HL-60 (cell line): Measurements from ENCODE around the gene UCP3.

Experiments used
- DNase-seq, 2 experiments: peaks; one replicate each; pipeline ENCODE4 v3.0.0-alpha.2; 2010 to 2020; ENCODE audit warnings: low read depth in 1 of 2, low spot score in 1 of 2
- H3K27ac ChIP-seq: fragments of 250-450 bp; sonication (Bioruptor Pico); replicated peaks from 2 replicates; pipeline ENCODE4 v1.5.1; 2020; ENCODE audit warnings: mild to moderate bottlenecking, moderate library complexity
- H3K27me3 ChIP-seq: fragments of 250-450 bp; sonication (Bioruptor Pico); 2 replicates; pipeline ENCODE4 v1.5.1; 2021; ENCODE audit warnings: mild to moderate bottlenecking, moderate library complexity; ENCODE audit not compliant: insufficient read depth, poor library complexity, severe bottlenecking
- H3K4me3 ChIP-seq: replicated peaks from 2 replicates; pipeline ENCODE4 v1.5.1; 2011; ENCODE audit warnings: mild to moderate bottlenecking, control low read depth, low read length; ENCODE audit not compliant: insufficient read depth
- GABPA ChIP-seq: IDR thresholded peaks from 2 replicates; pipeline ENCODE4 v1.6.1; 2012; ENCODE audit warnings: low read depth
- POLR2AphosphoS5 ChIP-seq: IDR thresholded peaks from 2 replicates; pipeline ENCODE4 v1.6.1; 2012; ENCODE audit warnings: low read depth
- SPI1 ChIP-seq: IDR thresholded peaks from 2 replicates; pipeline ENCODE4 v1.6.1; 2012; ENCODE audit warnings: low read depth, mild to moderate bottlenecking, borderline replicate concordance
- TF ChIP-seq, protein P1 (sequence below): IDR thresholded peaks from one replicate; pipeline ENCODE4 v1.5.1; 2011; ENCODE audit warnings: low read length, control low read depth, inconsistent platforms; ENCODE audit not compliant: insufficient read depth
- TF ChIP-seq, protein P2 (sequence below): IDR thresholded peaks from 2 replicates; pipeline ENCODE4 v1.6.1; 2012; ENCODE audit warnings: low read depth; ENCODE audit not compliant: insufficient replicate concordance

Gene UCP3

DNA sequence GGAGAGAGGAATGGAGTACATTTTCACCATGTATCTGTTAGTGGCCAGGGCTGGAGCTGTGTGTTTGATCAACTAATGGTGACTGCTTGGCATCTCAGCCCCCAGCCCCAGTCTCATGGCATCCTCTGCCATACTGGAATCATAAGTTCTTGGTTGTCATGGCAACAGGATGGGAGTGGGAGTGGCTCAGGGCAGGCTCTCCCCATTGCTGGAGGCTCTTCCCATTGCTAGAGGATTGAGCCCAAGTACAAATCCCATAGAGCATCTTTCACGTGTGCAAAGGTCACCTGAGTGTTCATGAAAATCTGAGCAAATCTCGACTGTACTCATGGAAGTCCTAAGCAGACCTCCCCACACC lies 43.1 kb downstream of the UCP3 start:
- no peak overlapping the region for H3K27ac ChIP-seq
- TF ChIP-seq, protein P1, sequence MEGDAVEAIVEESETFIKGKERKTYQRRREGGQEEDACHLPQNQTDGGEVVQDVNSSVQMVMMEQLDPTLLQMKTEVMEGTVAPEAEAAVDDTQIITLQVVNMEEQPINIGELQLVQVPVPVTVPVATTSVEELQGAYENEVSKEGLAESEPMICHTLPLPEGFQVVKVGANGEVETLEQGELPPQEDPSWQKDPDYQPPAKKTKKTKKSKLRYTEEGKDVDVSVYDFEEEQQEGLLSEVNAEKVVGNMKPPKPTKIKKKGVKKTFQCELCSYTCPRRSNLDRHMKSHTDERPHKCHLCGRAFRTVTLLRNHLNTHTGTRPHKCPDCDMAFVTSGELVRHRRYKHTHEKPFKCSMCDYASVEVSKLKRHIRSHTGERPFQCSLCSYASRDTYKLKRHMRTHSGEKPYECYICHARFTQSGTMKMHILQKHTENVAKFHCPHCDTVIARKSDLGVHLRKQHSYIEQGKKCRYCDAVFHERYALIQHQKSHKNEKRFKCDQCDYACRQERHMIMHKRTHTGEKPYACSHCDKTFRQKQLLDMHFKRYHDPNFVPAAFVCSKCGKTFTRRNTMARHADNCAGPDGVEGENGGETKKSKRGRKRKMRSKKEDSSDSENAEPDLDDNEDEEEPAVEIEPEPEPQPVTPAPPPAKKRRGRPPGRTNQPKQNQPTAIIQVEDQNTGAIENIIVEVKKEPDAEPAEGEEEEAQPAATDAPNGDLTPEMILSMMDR, result no peak
- TF ChIP-seq GABPA (no peak), POLR2AphosphoS5 (no peak), SPI1 (no peak)
- TF ChIP-seq, protein P2, sequence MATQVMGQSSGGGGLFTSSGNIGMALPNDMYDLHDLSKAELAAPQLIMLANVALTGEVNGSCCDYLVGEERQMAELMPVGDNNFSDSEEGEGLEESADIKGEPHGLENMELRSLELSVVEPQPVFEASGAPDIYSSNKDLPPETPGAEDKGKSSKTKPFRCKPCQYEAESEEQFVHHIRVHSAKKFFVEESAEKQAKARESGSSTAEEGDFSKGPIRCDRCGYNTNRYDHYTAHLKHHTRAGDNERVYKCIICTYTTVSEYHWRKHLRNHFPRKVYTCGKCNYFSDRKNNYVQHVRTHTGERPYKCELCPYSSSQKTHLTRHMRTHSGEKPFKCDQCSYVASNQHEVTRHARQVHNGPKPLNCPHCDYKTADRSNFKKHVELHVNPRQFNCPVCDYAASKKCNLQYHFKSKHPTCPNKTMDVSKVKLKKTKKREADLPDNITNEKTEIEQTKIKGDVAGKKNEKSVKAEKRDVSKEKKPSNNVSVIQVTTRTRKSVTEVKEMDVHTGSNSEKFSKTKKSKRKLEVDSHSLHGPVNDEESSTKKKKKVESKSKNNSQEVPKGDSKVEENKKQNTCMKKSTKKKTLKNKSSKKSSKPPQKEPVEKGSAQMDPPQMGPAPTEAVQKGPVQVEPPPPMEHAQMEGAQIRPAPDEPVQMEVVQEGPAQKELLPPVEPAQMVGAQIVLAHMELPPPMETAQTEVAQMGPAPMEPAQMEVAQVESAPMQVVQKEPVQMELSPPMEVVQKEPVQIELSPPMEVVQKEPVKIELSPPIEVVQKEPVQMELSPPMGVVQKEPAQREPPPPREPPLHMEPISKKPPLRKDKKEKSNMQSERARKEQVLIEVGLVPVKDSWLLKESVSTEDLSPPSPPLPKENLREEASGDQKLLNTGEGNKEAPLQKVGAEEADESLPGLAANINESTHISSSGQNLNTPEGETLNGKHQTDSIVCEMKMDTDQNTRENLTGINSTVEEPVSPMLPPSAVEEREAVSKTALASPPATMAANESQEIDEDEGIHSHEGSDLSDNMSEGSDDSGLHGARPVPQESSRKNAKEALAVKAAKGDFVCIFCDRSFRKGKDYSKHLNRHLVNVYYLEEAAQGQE, result no peak
- H3K4me3 ChIP-seq, result no peak overlapping the region
- DNase-seq, result no peak
- H3K27me3 ChIP-seq, result no peaks in the 10 kb centered on the region

DNA sequence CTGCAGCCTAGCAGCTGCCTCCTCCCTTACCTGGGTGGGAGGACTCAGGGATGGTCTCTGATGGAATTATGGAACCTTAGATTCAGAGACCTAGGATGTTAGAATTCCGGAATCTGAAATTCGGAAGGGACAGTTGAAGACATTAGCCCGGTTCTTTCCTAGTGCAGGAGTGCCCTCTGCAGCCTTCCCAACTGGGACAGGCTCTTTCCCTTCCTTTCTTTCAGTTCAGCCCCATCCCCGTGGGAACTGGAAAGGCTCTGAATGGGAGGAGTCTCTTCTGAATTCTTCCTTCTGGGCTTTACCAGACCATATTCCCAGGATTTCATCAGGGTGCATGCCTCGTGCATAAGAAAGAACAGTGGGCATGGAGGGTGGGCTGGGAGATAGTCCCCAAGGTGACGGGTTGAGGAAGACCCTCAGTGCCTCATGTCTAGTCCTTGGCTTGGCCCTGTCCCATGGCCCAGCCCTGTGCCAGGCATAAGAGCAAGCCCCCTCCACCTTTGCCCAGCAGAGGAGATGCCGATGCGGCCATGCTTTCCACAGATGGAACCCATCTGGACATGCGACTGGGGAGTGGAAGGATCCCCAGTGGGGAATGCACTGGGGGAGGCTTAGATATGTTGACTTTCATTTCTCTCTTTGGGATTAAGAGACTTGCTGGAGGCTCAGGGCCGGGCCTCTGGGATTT lies 43.7 kb downstream of the UCP3 start:
- TF ChIP-seq SPI1 (no peak), GABPA (no peak)
- no peaks in the 10 kb centered on the region for H3K27me3 ChIP-seq
- no peak for DNase-seq
- no peak overlapping the region for H3K27ac ChIP-seq
- H3K4me3 ChIP-seq, result no peak overlapping the region

DNA sequence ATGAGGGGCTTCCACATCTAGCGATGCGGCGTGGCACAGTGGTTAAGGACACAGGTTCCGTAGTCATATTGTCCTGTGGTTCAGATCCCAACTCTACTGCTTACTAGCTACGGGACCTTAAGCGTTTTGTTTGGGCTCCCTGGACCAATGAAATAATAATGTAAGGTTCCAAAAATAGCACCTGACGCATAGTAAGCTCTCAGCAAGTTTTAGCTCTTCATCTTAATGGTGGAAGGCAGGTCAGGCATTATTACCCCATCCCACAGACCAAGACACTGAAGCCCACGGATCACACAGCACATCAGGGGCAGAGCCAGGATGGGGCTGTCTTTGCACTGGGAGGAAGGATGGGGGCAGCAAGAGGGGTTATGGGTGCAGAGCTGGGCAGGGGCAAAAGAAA lies 45.0 kb downstream of the UCP3 start:
- Histone ChIP-seq H3K27me3 (no peaks in the 10 kb centered on the region), H3K4me3 (no peak overlapping the region), H3K27ac (no peak overlapping the region)
- TF ChIP-seq SPI1 (no peak), GABPA (no peak), POLR2AphosphoS5 (no peak)
- TF ChIP-seq, protein P1, result no peak
- TF ChIP-seq, protein P2, result no peak
- no peak for DNase-seq

DNA sequence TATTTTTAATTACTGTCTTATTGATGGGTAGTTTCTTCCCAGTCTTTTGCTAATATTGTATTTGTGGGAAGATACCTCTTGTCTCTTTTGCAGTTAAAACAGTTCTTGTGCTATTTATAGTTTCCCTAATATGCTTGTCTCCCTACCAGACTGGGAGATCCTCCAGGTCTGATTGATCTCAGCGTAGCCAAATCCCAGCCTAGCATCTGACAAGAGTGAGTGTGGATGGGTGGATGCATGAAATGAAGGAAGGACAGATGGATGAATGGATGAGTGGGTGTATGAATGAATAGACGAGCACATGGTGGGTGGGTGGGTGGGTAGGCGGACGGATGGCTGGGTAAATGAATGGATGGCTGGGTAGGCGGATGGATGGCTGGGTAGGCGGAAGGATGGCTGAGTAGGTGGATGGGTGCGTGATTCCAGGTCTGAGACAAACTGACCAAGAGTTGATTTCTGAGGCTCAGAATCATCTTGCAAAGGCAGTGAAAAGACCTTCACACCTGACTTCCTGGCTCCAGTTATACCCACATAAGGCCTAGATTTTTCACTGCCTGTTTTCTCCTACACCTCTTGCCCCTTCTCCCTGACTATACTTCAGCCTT lies 46.7 kb downstream of the UCP3 start:
- no peaks in the 10 kb centered on the region for H3K27me3 ChIP-seq

More for the DNA sequence above, 46.7 kb downstream of the UCP3 start:
- Histone ChIP-seq H3K4me3 (no peak overlapping the region), H3K27ac (no peak overlapping the region)
- no peak for DNase-seq
- TF ChIP-seq, protein P1, result no peak
- TF ChIP-seq, protein P2, result no peak
- TF ChIP-seq SPI1 (no peak), POLR2AphosphoS5 (no peak), GABPA (no peak)
